Common myeloid progenitor, CD34-positive (primary cell): Measurements from ENCODE around the gene LRG1.

Experiments used
- CTCF ChIA-PET: fragments of 350-600 bp; sonication (Branson Sonifier 250); formaldehyde crosslinking; loops from one replicate; lab custom pipeline; 2021; ENCODE audit warnings: antibody characterized with exemption; lab: Charles Lee
- POLR2A ChIA-PET: fragments of 350-600 bp; sonication (Branson Sonifier 250); formaldehyde crosslinking; loops from one replicate; lab custom pipeline; 2021; ENCODE audit warnings: antibody characterized with exemption; lab: Charles Lee
- DNase-seq, 3 donors: peaks; one replicate each; pipeline versions ENCODE4 v3.0.0 to v3.0.0-alpha.2; 2013
- H3K27ac ChIP-seq, 2 experiments: 1 replicate in 1 of 2; 2 replicates in 1 of 2; pipeline ENCODE4 v1.7.0; 2013; ENCODE audit warnings: inconsistent platforms in 2 of 2, low read length in 2 of 2, mild to moderate bottlenecking in 2 of 2, low read depth in 1 of 2, moderate library complexity in 1 of 2; ENCODE audit not compliant: severe bottlenecking in 2 of 2, insufficient read depth in 1 of 2, poor library complexity in 1 of 2
- H3K27me3 ChIP-seq, 5 experiments: replicated peaks in 2 of 5; 1 replicate in 3 of 5; 2 replicates in 2 of 5; pipeline versions ENCODE4 v1.6.1 to v1.7.0; 2013; ENCODE audit warnings: low read length in 4 of 5, mild to moderate bottlenecking in 2 of 5, moderate library complexity in 2 of 5, inconsistent platforms in 1 of 5; ENCODE audit not compliant: insufficient read depth in 5 of 5, control insufficient read depth in 4 of 5
- H3K36me3 ChIP-seq, 4 experiments: 1 replicate in 2 of 4; 2 replicates in 2 of 4; pipeline versions ENCODE4 v1.6.1 to v1.7.0; 2013; ENCODE audit warnings: low read length in 3 of 4, control low read depth in 1 of 4, mild to moderate bottlenecking in 1 of 4; ENCODE audit not compliant: control insufficient read depth in 4 of 4, insufficient read depth in 4 of 4
- H3K4me1 ChIP-seq, 4 experiments: 1 replicate in 3 of 4; 2 replicates in 1 of 4; pipeline versions ENCODE4 v1.6.1 to v1.7.1; 2013; ENCODE audit warnings: low read length in 3 of 4, mild to moderate bottlenecking in 3 of 4, control low read depth in 1 of 4, inconsistent platforms in 1 of 4, moderate library complexity in 1 of 4; ENCODE audit not compliant: control insufficient read depth in 4 of 4, insufficient read depth in 4 of 4; ENCODE audit errors: control extremely low read depth in 1 of 4
- H3K4me3 ChIP-seq, 7 experiments: 1 replicate in 4 of 7; 2 replicates in 3 of 7; pipeline versions ENCODE4 v1.5.1 to v1.7.0; 2013; ENCODE audit warnings: mild to moderate bottlenecking in 7 of 7, low read length in 6 of 7, moderate library complexity in 6 of 7, inconsistent platforms in 2 of 7, low read depth in 2 of 7, control low read depth in 1 of 7; ENCODE audit not compliant: insufficient read depth in 4 of 7, control insufficient read depth in 1 of 7; ENCODE audit errors: extremely low read depth in 1 of 7
- H3K9me3 ChIP-seq, 5 experiments: 1 replicate in 4 of 5; 2 replicates in 1 of 5; pipeline versions ENCODE4 v1.6.1 to v1.7.1; 2013; ENCODE audit warnings: low read length in 4 of 5, mild to moderate bottlenecking in 2 of 5, inconsistent platforms in 1 of 5, low read depth in 1 of 5, moderate library complexity in 1 of 5; ENCODE audit not compliant: control insufficient read depth in 4 of 5, insufficient read depth in 2 of 5; ENCODE audit errors: control extremely low read depth in 1 of 5
- WGBS: methylation state at CpG from one replicate; pipeline ENCODE4 v1.1.5; 2013; ENCODE audit not compliant: insufficient coverage; 5-methylcytosine and 5-hydroxymethylcytosine counted together

The LRG1 gene

GRCh38 chr19:4500841-4501591 is 38.8 kb downstream of the LRG1 start:
- no peaks in the 10 kb centered on the region for H3K27me3 ChIP-seq
- no peak overlapping the region for H3K27ac ChIP-seq
- WGBS, result 94% methylated on average over 29 of the region's 29 CpGs
- H3K4me1 ChIP-seq, result peaks cover 0 to under 1% (median 0%) of the 10 kb centered on the region in 4 experiments
- H3K36me3 ChIP-seq, result peaks cover 0 to 77% (median 50%) of the 10 kb centered on the region in 4 experiments
- no peak for DNase-seq
- POLR2A ChIA-PET, result no interaction called here
- H3K4me3 ChIP-seq, result no peak overlapping the region
- CTCF ChIA-PET, result no interaction called here
- H3K9me3 ChIP-seq, result no peaks in the 10 kb centered on the region

- no peak overlapping the region for H3K4me3 ChIP-seq
- H3K9me3 ChIP-seq, result no peaks in the 10 kb centered on the region
- POLR2A ChIA-PET, result no interaction called here
These were observed 40.0 kb downstream of the LRG1 start for GRCh38 chr19:4499855-4500254.

GRCh38 chr19:4499318-4499717 is 40.5 kb downstream of the LRG1 start:
- POLR2A ChIA-PET, result no interaction called here
- Histone ChIP-seq H3K4me1 (no peaks in the 10 kb centered on the region), H3K36me3 (peaks cover 0 to 76% (median 52%) of the 10 kb centered on the region in 4 experiments), H3K9me3 (no peaks in the 10 kb centered on the region), H3K27ac (no peak overlapping the region), H3K4me3 (no peak overlapping the region), H3K27me3 (no peaks in the 10 kb centered on the region)
- no peak for DNase-seq
- 93% methylated on average over 19 of the region's 23 CpGs for WGBS
- CTCF ChIA-PET, result interaction anchor here (1.1 kb wide), 1 partner anchor 26 kb away, joined by 4 read pairs; no protein-coding TSS in a partner anchor

More at GRCh38 chr19:4499855-4500254, 40.0 kb downstream of the LRG1 start:
- DNase-seq, result no peak
- 98% methylated on average over 12 of the region's 15 CpGs for whole genome bisulfite sequencing
- Histone ChIP-seq H3K4me1 (no peaks in the 10 kb centered on the region), H3K36me3 (peaks cover 0 to 76% (median 51%) of the 10 kb centered on the region in 4 experiments), H3K27me3 (no peaks in the 10 kb centered on the region), H3K27ac (no peak overlapping the region)
- CTCF ChIA-PET, result interaction anchor here (1.1 kb wide), 1 partner anchor 25 kb away, joined by 4 read pairs; no protein-coding TSS in a partner anchor

GRCh38 chr19:4498694-4499093 is 41.1 kb downstream of the LRG1 start:
- POLR2A ChIA-PET, result no interaction called here
- no peak overlapping the region for H3K4me3 ChIP-seq
- no peak overlapping the region for H3K27ac ChIP-seq
- H3K36me3 ChIP-seq, result peaks cover 0 to 81% (median 54%) of the 10 kb centered on the region in 4 experiments
- CTCF ChIA-PET, result no interaction called here
- DNase-seq, result no peak
- H3K27me3 ChIP-seq, result no peaks in the 10 kb centered on the region
- no peaks in the 10 kb centered on the region for H3K9me3 ChIP-seq
- H3K4me1 ChIP-seq, result no peaks in the 10 kb centered on the region
- 91% methylated on average over 11 of the region's 12 CpGs for WGBS

GRCh38 chr19:4497770-4498389 is 42.0 kb downstream of the LRG1 start:
- H3K27ac ChIP-seq, result no peak overlapping the region
- H3K4me3 ChIP-seq, result no peak overlapping the region
- WGBS, result 98% methylated on average over 18 of the region's 25 CpGs
- H3K9me3 ChIP-seq, result no peaks in the 10 kb centered on the region
- ChIA-PET POLR2A (no interaction called here), CTCF (interaction anchor here (0.5 kb wide), 1 partner anchor 27 kb away, joined by 3 read pairs; no protein-coding TSS in a partner anchor)
- H3K27me3 ChIP-seq, result no peaks in the 10 kb centered on the region
- no peaks in the 10 kb centered on the region for H3K4me1 ChIP-seq
- DNase-seq, result no peak
- H3K36me3 ChIP-seq, result peaks cover 0 to 80% (median 57%) of the 10 kb centered on the region in 4 experiments

GRCh38 chr19:4496304-4496703 is 43.5 kb downstream of the LRG1 start:
- ChIA-PET POLR2A (no interaction called here), CTCF (no interaction called here)
- Histone ChIP-seq H3K36me3 (peaks cover 5 to 81% (median 52%) of the 10 kb centered on the region in 4 experiments), H3K4me1 (no peaks in the 10 kb centered on the region), H3K27ac (no peak overlapping the region), H3K4me3 (no peak overlapping the region), H3K27me3 (no peaks in the 10 kb centered on the region), H3K9me3 (no peaks in the 10 kb centered on the region)
- whole genome bisulfite sequencing, result 100% methylated on average over 7 of the region's 18 CpGs
- no peak for DNase-seq

GRCh38 chr19:4495471-4495870 is 44.4 kb downstream of the LRG1 start:
- POLR2A ChIA-PET, result interaction anchor here (0.6 kb wide), 1 partner anchor 215 kb away, joined by 5 read pairs; no protein-coding TSS in a partner anchor
- H3K4me1 ChIP-seq, result no peaks in the 10 kb centered on the region
- no peak for DNase-seq
- H3K4me3 ChIP-seq, result no peak overlapping the region
- no peaks in the 10 kb centered on the region for H3K9me3 ChIP-seq
- WGBS, result 99% methylated on average over 12 of the region's 12 CpGs
- no peaks in the 10 kb centered on the region for H3K27me3 ChIP-seq
- CTCF ChIA-PET, result interaction anchor here (0.5 kb wide), 1 partner anchor 87 kb away, joined by 3 read pairs; no protein-coding TSS in a partner anchor
- peaks cover 5 to 76% (median 49%) of the 10 kb centered on the region in 4 experiments for H3K36me3 ChIP-seq
- no peak overlapping the region for H3K27ac ChIP-seq
